Hematopoietic multipotent progenitor cell treated with erythropoietin and hydrocortisone succinate and interleukin-3 and kit ligand, for 6 days (in vitro differentiated cells): ENCODE results near the gene HHEX.
"Not testable (repeated sequence)": the region's sequence is repeated elsewhere in the genome, so short reads cannot be mapped to it uniquely, and the experiment has no call there.

Source experiments
- DNase-seq: peaks from one replicate; pipeline ENCODE4 v3.0.0-alpha.2; 2015

HHEX gene

GRCh38 chr10:92689663-92690210, at the start of gene HHEX:
TSS of gene HHEX (plus strand) at chr10:92689955. CDS start at chr10:92689987, 32 bp downstream.
- DNase-seq, result peak; percentile 88

GRCh38 chr10:92640107-92640506, 49.6 kb upstream of the HHEX start:
- DNase-seq, result no peak

GRCh38 chr10:92641492-92641891, 48.3 kb upstream of the HHEX start:
- no peak for DNase-seq

- DNase-seq, result no peak
Measured at GRCh38 chr10:92644921-92645320, 44.8 kb upstream of the HHEX start.

- DNase-seq, result not testable (repeated sequence)
Measured at GRCh38 chr10:92650864-92651263, 38.9 kb upstream of the HHEX start.

- no peak for DNase-seq
Measured at GRCh38 chr10:92655426-92655825, 34.3 kb upstream of the HHEX start.

- peak; percentile 19 for DNase-seq
Measured at GRCh38 chr10:92656266-92656961, 33.3 kb upstream of the HHEX start.

- no peak for DNase-seq
Measured at GRCh38 chr10:92657024-92657423, 32.7 kb upstream of the HHEX start.

GRCh38 chr10:92662848-92663247, 26.9 kb upstream of the HHEX start:
- DNase-seq, result peak; percentile 36

- no peak for DNase-seq
Measured at GRCh38 chr10:92664322-92664721, 25.4 kb upstream of the HHEX start.

- no peak for DNase-seq
Measured at GRCh38 chr10:92667078-92667477, 22.7 kb upstream of the HHEX start.

GRCh38 chr10:92677708-92678107, 12.0 kb upstream of the HHEX start:
- DNase-seq, result no peak

GRCh38 chr10:92678206-92678605, 11.5 kb upstream of the HHEX start:
- peak; percentile 20 for DNase-seq

GRCh38 chr10:92681306-92681834, 8.4 kb upstream of the HHEX start:
- DNase-seq, result no peak

- DNase-seq, result no peak
Measured at GRCh38 chr10:92688573-92688926, 1.2 kb upstream of the HHEX start.

GRCh38 chr10:92688927-92689662, 660 bp upstream of the HHEX start:
- peak; percentile 72 for DNase-seq

GRCh38 chr10:92690211-92690914, 608 bp downstream of the HHEX start:
- DNase-seq, result peak; percentile 82

- peak; percentile 90 for DNase-seq
Measured at GRCh38 chr10:92690915-92691590, 1.3 kb downstream of the HHEX start.

- peak; percentile 79 for DNase-seq
Measured at GRCh38 chr10:92691591-92692079, 1.9 kb downstream of the HHEX start.

GRCh38 chr10:92692080-92692671, 2.4 kb downstream of the HHEX start:
- DNase-seq, result peak; percentile 44

- peak; percentile 45 for DNase-seq
Measured at GRCh38 chr10:92692697-92693533, 3.2 kb downstream of the HHEX start.
